GM23248 (cell line): ENCODE measurements around the gene FOXN1. TPM values are rescaled to one million over a fixed set of nuclear protein-coding genes. Genes with fewer than 3 reads are reported as not detected.
A peak's percentile ranks its signal among the peaks of the same experiment; 100 is the strongest.
"Not testable (repeated sequence)": the region's sequence is repeated elsewhere in the genome, so short reads cannot be mapped to it uniquely, and the experiment has no call there.

Experiments
- DNase-seq: peaks from one replicate; pipeline ENCODE4 v3.0.0-alpha.2; 2015
- H2AFZ ChIP-seq: fragments of 200-600 bp; sonication (generic); 2 replicates; pipeline ENCODE4 v1.6.1; 2016; ENCODE audit warnings: antibody characterized with exemption
- H3F3A ChIP-seq: fragments of 200-600 bp; sonication (generic); 2 replicates; pipeline ENCODE4 v1.6.1; 2016; ENCODE audit warnings: mild to moderate bottlenecking, antibody characterized with exemption, mixed run types; ENCODE audit not compliant: insufficient read depth
- H3K27ac ChIP-seq: fragments of 200-600 bp; sonication (generic); 2 replicates; pipeline ENCODE4 v1.5.1; 2016; ENCODE audit warnings: mild to moderate bottlenecking
- H3K27me3 ChIP-seq: fragments of 200-600 bp; sonication (generic); replicated peaks from 2 replicates; pipeline ENCODE4 v1.6.1; 2016; ENCODE audit warnings: mild to moderate bottlenecking; ENCODE audit not compliant: insufficient read depth
- H3K36me3 ChIP-seq: fragments of 200-600 bp; sonication (generic); 2 replicates; pipeline ENCODE4 v1.6.1; 2016; ENCODE audit warnings: low read depth, mild to moderate bottlenecking
- H3K4me1 ChIP-seq: fragments of 200-600 bp; sonication (generic); 2 replicates; pipeline ENCODE4 v1.6.1; 2016; ENCODE audit warnings: mild to moderate bottlenecking; ENCODE audit not compliant: insufficient read depth
- H3K4me2 ChIP-seq: fragments of 200-600 bp; sonication (generic); one replicate; pipeline ENCODE4 v1.6.1; 2016; ENCODE audit warnings: mild to moderate bottlenecking; ENCODE audit not compliant: unreplicated experiment
- H3K4me3 ChIP-seq: fragments of 200-600 bp; sonication (generic); 2 replicates; pipeline ENCODE4 v1.5.1; 2016; ENCODE audit warnings: mild to moderate bottlenecking
- H3K79me2 ChIP-seq: fragments of 200-600 bp; sonication (generic); 2 replicates; pipeline ENCODE4 v1.6.1; 2016; ENCODE audit warnings: mild to moderate bottlenecking; ENCODE audit not compliant: insufficient read depth
- H3K9ac ChIP-seq: fragments of 200-600 bp; sonication (generic); 2 replicates; pipeline ENCODE4 v1.6.1; 2016; ENCODE audit warnings: mild to moderate bottlenecking
- H3K9me2 ChIP-seq: fragments of 200-600 bp; sonication (generic); 2 replicates; pipeline ENCODE4 v1.6.1; 2016; ENCODE audit warnings: mixed run types, mild to moderate bottlenecking, moderate library complexity; ENCODE audit not compliant: insufficient read depth
- H3K9me3 ChIP-seq: fragments of 200-600 bp; sonication (generic); one replicate; pipeline ENCODE4 v1.6.1; 2017; ENCODE audit warnings: low read depth
- H4K20me1 ChIP-seq: fragments of 200-600 bp; sonication (generic); 2 replicates; pipeline ENCODE4 v1.6.0; 2016; ENCODE audit not compliant: insufficient read depth
- EZH2 ChIP-seq: fragments of 200-600 bp; sonication (generic); IDR thresholded peaks from 2 replicates; pipeline ENCODE4 v1.6.1; 2018; ENCODE audit warnings: antibody characterized with exemption, mild to moderate bottlenecking; ENCODE audit not compliant: insufficient read depth, poor library complexity, severe bottlenecking
- EZH2phosphoT487 ChIP-seq: fragments of 200-600 bp; sonication (generic); IDR thresholded peaks from 2 replicates; pipeline ENCODE4 v1.6.1; 2018; ENCODE audit warnings: antibody characterized with exemption, moderate library complexity, mild to moderate bottlenecking, low read depth; ENCODE audit not compliant: insufficient read depth
- WGBS, 2 experiments: methylation state at CpG; one replicate each; pipeline ENCODE4 v1.1.6; 2015 to 2017; ENCODE audit warnings: low lambda C conversion rate in 2 of 2, low coverage in 1 of 2; ENCODE audit errors: missing lambda C conversion rate in 2 of 2; 5-methylcytosine and 5-hydroxymethylcytosine counted together
- in situ Hi-C: fragments of 300-500 bp; cut with MboI; formaldehyde crosslinking; loops from 2 replicates; pipeline ENCODE4 v1.15.0; 2020
- polyA plus RNA-seq: library from polyadenylated mRNA; unstranded; fragments of >200 nt; fragmentation: Nextera tagmentation; extraction: Ambion mirVana; gene quantifications from 2 replicates; pipeline ENCODE4 v1.2.1, GENCODE V29; 2016
- total RNA-seq: library from RNA; depleted of rRNA; stranded (reverse); fragments of >200 nt; shearing (Covaris generic); gene quantifications from 2 replicates; pipeline ENCODE4 v1.2.3, GENCODE V29; 2014

FOXN1 gene
- total and polyA plus RNA-seq, 2 experiments from 2014 or later: not detected

GRCh38 chr17:28574526-28574925 lies 68.4 kb downstream of the FOXN1 start:
- H3K4me1 ChIP-seq: peaks cover 13% of the 10 kb centered on the region; the same call in 1 of the 2 replicates
- H3K27ac ChIP-seq: no peak overlapping the region

GRCh38 chr17:28575126-28575795 lies 69.1 kb downstream of the FOXN1 start:
- no peaks in the 10 kb centered on the region for H4K20me1 ChIP-seq
- no peak for TF ChIP-seq EZH2
- TF ChIP-seq EZH2phosphoT487: no peak
- H3K27ac ChIP-seq: no peak overlapping the region
- H2AFZ ChIP-seq: no peak overlapping the region
- peaks cover 10% of the 10 kb centered on the region for H3K79me2 ChIP-seq
- no peak overlapping the region for H3K4me2 ChIP-seq
- no peaks in the 10 kb centered on the region for H3K9me3 ChIP-seq
- no peaks in the 10 kb centered on the region for H3K36me3 ChIP-seq
- WGBS, 2 experiments: 90% methylated on average over 14 of the region's 14 CpGs
- H3F3A ChIP-seq: no peaks in the 10 kb centered on the region
- H3K4me1 ChIP-seq: peaks cover 6% of the 10 kb centered on the region; the same call in 1 of the 2 replicates
- in situ Hi-C loops: no loop called here
- no peak for DNase-seq
- H3K9me2 ChIP-seq: no peaks in the 10 kb centered on the region
- no peaks in the 10 kb centered on the region for H3K27me3 ChIP-seq
- no peak overlapping the region for H3K9ac ChIP-seq
- H3K4me3 ChIP-seq: no peak overlapping the region

More at GRCh38 chr17:28574526-28574925, 68.4 kb downstream of the FOXN1 start:
- in situ Hi-C loops: no loop called here
- Histone ChIP-seq H3K27me3 (no peaks in the 10 kb centered on the region), H3K36me3 (no peaks in the 10 kb centered on the region), H3K9ac (no peak overlapping the region), H3K79me2 (peaks cover 17% of the 10 kb centered on the region), H3F3A (no peaks in the 10 kb centered on the region), H4K20me1 (no peaks in the 10 kb centered on the region), H3K4me2 (no peak overlapping the region), H3K9me2 (no peaks in the 10 kb centered on the region), H2AFZ (no peak overlapping the region), H3K4me3 (no peak overlapping the region), H3K9me3 (no peaks in the 10 kb centered on the region)
- TF ChIP-seq EZH2phosphoT487 (no peak), EZH2 (no peak)
- WGBS, 2 experiments: 94 to 99% methylated on average over 7 of the region's 7 CpGs
- no peak for DNase-seq

- H3F3A ChIP-seq, H3K27me3 ChIP-seq, H4K20me1 ChIP-seq, DNase-seq, in situ Hi-C loops, H3K79me2 ChIP-seq, H3K4me1 ChIP-seq, H2AFZ ChIP-seq, H3K27ac ChIP-seq, H3K36me3 ChIP-seq, H3K4me3 ChIP-seq, H3K9ac ChIP-seq, H3K4me2 ChIP-seq, H3K9me3 ChIP-seq, H3K9me2 ChIP-seq: not testable (repeated sequence)
- 66 to 83% methylated on average over 3 of the region's 3 CpGs for WGBS, 2 experiments
Measured at GRCh38 chr17:28576016-28576415, 69.9 kb downstream of the FOXN1 start.

- peak within 1 kb of the TSS; percentile 42; the same call in 1 of the 2 replicates for H3K9ac ChIP-seq
- peak within 1 kb of the TSS; percentile 63 for H2AFZ ChIP-seq
- peak; percentile 97 for DNase-seq
- no peaks in the 10 kb centered on the region for H3K79me2 ChIP-seq
- 8 to 9% methylated on average over 18 to 21 of the region's 26 CpGs for WGBS, 2 experiments
- H3K27me3 ChIP-seq: no peaks in the 10 kb centered on the region
- no peaks in the 10 kb centered on the region for H3F3A ChIP-seq
- H3K4me3 ChIP-seq: peak within 1 kb of the TSS; percentile 66
- H3K4me1 ChIP-seq: peaks cover 3% of the 10 kb centered on the region; the same call in 1 of the 2 replicates
- no peaks in the 10 kb centered on the region for H3K36me3 ChIP-seq
- no peaks in the 10 kb centered on the region for H4K20me1 ChIP-seq
- H3K9me3 ChIP-seq: no peaks in the 10 kb centered on the region
- no peaks in the 10 kb centered on the region for H3K9me2 ChIP-seq
- in situ Hi-C loops: no loop called here
- no peak within 1 kb of the TSS for H3K27ac ChIP-seq
- H3K4me2 ChIP-seq: peak within 1 kb of the TSS; percentile 47
- no peak for TF ChIP-seq EZH2phosphoT487
- TF ChIP-seq EZH2: no peak
Measured at GRCh38 chr17:28576758-28577465, 70.8 kb downstream of the FOXN1 start, which contains the start of gene ALDOC. TSS of gene ALDOC (minus strand) at chr17:28576895. CDS start at chr17:28575532, 1,363 bp downstream.
